Panc1 (cell line): ENCODE measurements around the gene ADCY3. TPM values are rescaled to one million over a fixed set of nuclear protein-coding genes. Genes with fewer than 3 reads are reported as not detected.

Experiments
- ATAC-seq: fragments of 200-7000 bp; cut with Tn5 transposase; 2 replicates; pipeline ENCODE4 v1.9.1; 2020; ENCODE audit warnings: mild to moderate bottlenecking, moderate library complexity
- BruUV-seq: library from RNA; stranded (reverse); fragments of 400-500 nt; replicated peaks from 2 replicates; lab custom pipeline; 2021; lab: Mats Ljungman, UMichigan
- CTCF ChIA-PET: fragments of 300-600 bp; sonication (Branson Sonifier 250); formaldehyde crosslinking; loops from one replicate; lab custom pipeline; 2022; ENCODE audit warnings: antibody characterized with exemption; lab: Charles Lee
- POLR2A ChIA-PET: fragments of 300-600 bp; sonication (Branson Sonifier 250); formaldehyde crosslinking; loops from one replicate; lab custom pipeline; 2022; ENCODE audit warnings: antibody characterized with exemption; lab: Charles Lee
- DNase-seq: peaks from one replicate; pipeline ENCODE4 v3.0.0-alpha.2; 2010; ENCODE audit warnings: low read depth, low spot score
- H3K27ac ChIP-seq: 2 replicates; pipeline ENCODE4 v1.5.1; 2011; ENCODE audit warnings: mild to moderate bottlenecking, low read length, inconsistent platforms
- H3K27me3 ChIP-seq: fragments of 200-500 bp; sonication (Bioruptor generic); 2 replicates; pipeline ENCODE4 v1.6.0; 2014; ENCODE audit warnings: low read length, inconsistent platforms; ENCODE audit not compliant: control insufficient read depth, insufficient read depth
- H3K36me3 ChIP-seq: fragments of 200-500 bp; sonication (Bioruptor generic); 2 replicates; pipeline ENCODE4 v1.5.1; 2014; ENCODE audit warnings: inconsistent platforms, mild to moderate bottlenecking, low read length, moderate library complexity; ENCODE audit not compliant: control insufficient read depth, insufficient read depth
- H3K4me1 ChIP-seq: 2 replicates; pipeline ENCODE4 v1.5.1; 2011; ENCODE audit warnings: inconsistent platforms, mild to moderate bottlenecking, low read length, moderate library complexity; ENCODE audit not compliant: control insufficient read depth, insufficient read depth
- H3K4me3 ChIP-seq, 2 experiments: 2 replicates each; pipeline ENCODE4 v1.5.1; 2011 to 2012; ENCODE audit warnings: low read depth in 2 of 2, low read length in 2 of 2, mild to moderate bottlenecking in 2 of 2, inconsistent platforms in 1 of 2, moderate library complexity in 1 of 2
- H3K9me3 ChIP-seq: fragments of 200-500 bp; sonication (Bioruptor generic); 2 replicates; pipeline ENCODE4 v1.5.1; 2014; ENCODE audit warnings: low read depth, mild to moderate bottlenecking, inconsistent platforms, low read length, moderate library complexity; ENCODE audit not compliant: control insufficient read depth, insufficient read depth
- CTCF ChIP-seq: fragments of 450-650 bp; IDR thresholded peaks from 2 replicates; pipeline ENCODE4 v1.5.1; 2017; ENCODE audit warnings: mild to moderate bottlenecking
- POLR2AphosphoS5 ChIP-seq: IDR thresholded peaks from 2 replicates; pipeline ENCODE4 v1.6.1; 2012; ENCODE audit warnings: mild to moderate bottlenecking, low read depth, low read length, moderate library complexity
- REST ChIP-seq, 2 experiments: IDR thresholded peaks; 2 replicates each; pipeline ENCODE4 v1.6.1; 2011 to 2012; ENCODE audit warnings: low read depth in 2 of 2, control low read depth in 1 of 2, low read length in 1 of 2, mild to moderate bottlenecking in 1 of 2, moderate library complexity in 1 of 2; ENCODE audit not compliant: insufficient read depth in 1 of 2
- SIN3A ChIP-seq: IDR thresholded peaks from 2 replicates; pipeline ENCODE4 v1.6.1; 2012; ENCODE audit warnings: low read depth, mild to moderate bottlenecking, low read length, moderate library complexity, borderline replicate concordance; ENCODE audit not compliant: insufficient read depth
- TCF7L2 ChIP-seq: IDR thresholded peaks from 2 replicates; pipeline ENCODE4 v1.6.1; 2011; ENCODE audit warnings: mild to moderate bottlenecking, low read depth, low read length, inconsistent platforms
- in situ Hi-C: cut with HindIII; loops from 2 replicates; pipeline ENCODE4 v1.10.0; 2016; ENCODE audit warnings: low sequenced_read_pairs, low pct_unique_long_range_greater_than_20kb
- intact Hi-C: fragments of 100-400 bp; cut with micrococcal nuclease; formaldehyde crosslinking; loops from one replicate; pipeline ENCODE4 v1.10.0; 2022; ENCODE audit not compliant: unreplicated experiment
- total RNA-seq: library from RNA; stranded (reverse); gene quantifications from one replicate; pipeline ENCODE4 v1.2.1, GENCODE V29; 2021; ENCODE audit not compliant: unreplicated experiment

ADCY3 gene
- total RNA-seq, 1 experiment from 2014 or later, result 34.1 TPM

GRCh38 chr2:24792542-24792873 lies 127.5 kb downstream of the ADCY3 start:
- no peak for TF ChIP-seq TCF7L2
- TF ChIP-seq CTCF, result no peak
- no peak for TF ChIP-seq POLR2AphosphoS5
- no peak for TF ChIP-seq SIN3A
- TF ChIP-seq REST (IDR thresholded peaks at IDR 0.05; ENCODE audit: insufficient read depth in 1 of 2, low read depth in 2 of 2, low read length in 1 of 2), result no peak
- Histone ChIP-seq H3K36me3 (peaks cover 6% of the 10 kb centered on the region; the same call in 1 of the 2 replicates), H3K9me3 (no peaks in the 10 kb centered on the region), H3K4me1 (peaks cover 27% of the 10 kb centered on the region), H3K27me3 (no peaks in the 10 kb centered on the region), H3K4me3 (peak overlapping the region; percentile 70 to 80), H3K27ac (peak overlapping the region; percentile 89)
- in situ Hi-C loops (no loop called here), intact Hi-C loops (no loop called here)
- ChIA-PET POLR2A (interaction anchor here (0.8 kb wide), 1 partner anchor 17 kb away, joined by 3 read pairs; no protein-coding TSS in a partner anchor), CTCF (interaction anchor here (0.6 kb wide), 1 partner anchor 158 kb away, joined by 3 read pairs; no protein-coding TSS in a partner anchor)
- BruUV-seq, result TSS peak; percentile 93
- DNase-seq (no peak), ATAC-seq (no peak)

GRCh38 chr2:24791452-24791851 lies 128.6 kb downstream of the ADCY3 start:
- CTCF ChIA-PET, result interaction anchor here (0.7 to 1.0 kb wide), 2 partner anchors 13 to 382 kb away, joined by 3 to 15 read pairs; no protein-coding TSS in a partner anchor
- no peaks in the 10 kb centered on the region for H3K9me3 ChIP-seq
- no peak for ATAC-seq
- peak overlapping the region; percentile 70 to 80; a peak in 3 of 4 replicates for H3K4me3 ChIP-seq
- H3K36me3 ChIP-seq, result peaks cover 6% of the 10 kb centered on the region; the same call in 1 of the 2 replicates
- H3K27ac ChIP-seq, result peak overlapping the region; percentile 89
- in situ Hi-C loops, result no loop called here
- no peaks in the 10 kb centered on the region for H3K27me3 ChIP-seq
- POLR2A ChIA-PET, result interaction anchor here (0.6 kb wide), 1 partner anchor 44 kb away, joined by 4 read pairs; no protein-coding TSS in a partner anchor
- intact Hi-C loops, result no loop called here
- H3K4me1 ChIP-seq, result peaks cover 27% of the 10 kb centered on the region
- no TSS peak for BruUV-seq
- DNase-seq, result no peak
- TF ChIP-seq TCF7L2 (no peak), REST (IDR thresholded peaks at IDR 0.05; ENCODE audit: insufficient read depth in 1 of 2, low read depth in 2 of 2, low read length in 1 of 2) (0 out of 4 replicates have a peak, but pooled peaks of 1 of the 2 experiments have one; percentile 12)
